Measurements from ENCODE around the gene MEP1A. TPM values are rescaled to one million over a fixed set of nuclear protein-coding genes. Genes with fewer than 3 reads are reported as not detected.
"Not testable (repeated sequence)": the region's sequence is repeated elsewhere in the genome, so short reads cannot be mapped to it uniquely, and the experiment has no call there.

Gene MEP1A
- total RNA-seq, 2 experiments from 2014 or later = not detected

DNA sequence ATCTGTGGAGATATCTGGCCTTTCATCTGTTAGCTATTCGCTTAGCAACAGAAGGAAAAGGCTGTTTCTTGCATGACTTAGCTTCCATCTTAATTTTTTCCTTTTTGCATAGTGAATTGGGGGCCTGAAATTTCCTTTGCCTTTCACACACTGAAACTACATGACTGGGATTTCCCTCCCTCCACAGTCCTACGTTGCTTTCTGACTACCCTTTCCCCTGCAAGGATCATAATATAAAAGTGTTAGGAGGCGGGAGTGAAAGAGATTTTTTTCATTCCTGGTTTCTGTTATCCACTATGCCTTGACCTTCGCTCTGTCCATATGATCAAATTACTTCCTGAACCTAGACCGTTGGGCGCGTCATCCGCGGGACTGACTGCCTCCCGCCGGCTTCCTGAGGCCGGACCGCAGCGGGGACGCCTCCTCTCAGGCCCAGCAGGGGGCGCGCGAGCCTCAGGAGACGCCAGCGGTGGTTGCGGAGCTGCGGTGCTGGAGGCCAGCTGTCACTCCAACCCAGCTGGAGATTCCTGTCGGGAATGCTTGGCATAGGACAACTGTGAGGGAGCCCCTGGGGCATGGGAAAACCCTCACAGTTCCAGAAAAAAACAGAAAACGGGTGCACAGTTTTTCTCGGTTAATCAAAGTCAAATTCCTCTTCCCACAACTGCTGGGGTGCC lies 55.6 kb downstream of the MEP1A start:
- Mint-ChIP-seq H3K27ac (no peak overlapping the region), H3K27me3 (peaks cover 34% of the 10 kb centered on the region), H3K9me3 (no peaks in the 10 kb centered on the region), H3K36me3 (ENCODE audit: low read depth) (no peaks in the 10 kb centered on the region), H3K4me1 (ENCODE audit: low read depth) (peaks cover 6% of the 10 kb centered on the region), H3K4me3 (no peak overlapping the region)
- H3K27ac ChIP-seq (ENCODE audit: low read depth in 1 of 2, low read length in 2 of 2) = no peak overlapping the region
- ChIA-PET POLR2A (no interaction called here), CTCF (interaction anchor here (0.8 to 1.5 kb wide), 2 partner anchors 457 to 463 kb away, joined by 3 read pairs; no protein-coding TSS in a partner anchor)
- H3K4me3 ChIP-seq (ENCODE audit: low read length) = no peak overlapping the region
- ATAC-seq (ENCODE audit: poor library complexity) (no peak), DNase-seq (peak; percentile 18 to 71 (median 36))
- H3K9me3 ChIP-seq (ENCODE audit: control insufficient read depth in 1 of 2, insufficient read depth in 1 of 2, low read length in 2 of 2) = no peaks in the 10 kb centered on the region
- no peaks in the 10 kb centered on the region for H3K36me3 ChIP-seq (ENCODE audit: insufficient read depth, low read length)
- TF ChIP-seq, protein P1, sequence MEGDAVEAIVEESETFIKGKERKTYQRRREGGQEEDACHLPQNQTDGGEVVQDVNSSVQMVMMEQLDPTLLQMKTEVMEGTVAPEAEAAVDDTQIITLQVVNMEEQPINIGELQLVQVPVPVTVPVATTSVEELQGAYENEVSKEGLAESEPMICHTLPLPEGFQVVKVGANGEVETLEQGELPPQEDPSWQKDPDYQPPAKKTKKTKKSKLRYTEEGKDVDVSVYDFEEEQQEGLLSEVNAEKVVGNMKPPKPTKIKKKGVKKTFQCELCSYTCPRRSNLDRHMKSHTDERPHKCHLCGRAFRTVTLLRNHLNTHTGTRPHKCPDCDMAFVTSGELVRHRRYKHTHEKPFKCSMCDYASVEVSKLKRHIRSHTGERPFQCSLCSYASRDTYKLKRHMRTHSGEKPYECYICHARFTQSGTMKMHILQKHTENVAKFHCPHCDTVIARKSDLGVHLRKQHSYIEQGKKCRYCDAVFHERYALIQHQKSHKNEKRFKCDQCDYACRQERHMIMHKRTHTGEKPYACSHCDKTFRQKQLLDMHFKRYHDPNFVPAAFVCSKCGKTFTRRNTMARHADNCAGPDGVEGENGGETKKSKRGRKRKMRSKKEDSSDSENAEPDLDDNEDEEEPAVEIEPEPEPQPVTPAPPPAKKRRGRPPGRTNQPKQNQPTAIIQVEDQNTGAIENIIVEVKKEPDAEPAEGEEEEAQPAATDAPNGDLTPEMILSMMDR (IDR thresholded peaks at IDR 0.05) = peak; percentile 73
- peaks cover 0 to 3% of the 10 kb centered on the region in 2 experiments for H3K27me3 ChIP-seq (ENCODE audit: control insufficient read depth in 1 of 2, insufficient read depth in 2 of 2, low read length in 2 of 2)
- H3K4me1 ChIP-seq (ENCODE audit: insufficient read depth, low read length) = peaks cover 3% of the 10 kb centered on the region
- intact Hi-C loops (cut with DNase I, micrococcal nuclease) = loop anchor here (2.0 kb wide), 1 partner anchor 462 kb away; no protein-coding TSS in a partner anchor

DNA sequence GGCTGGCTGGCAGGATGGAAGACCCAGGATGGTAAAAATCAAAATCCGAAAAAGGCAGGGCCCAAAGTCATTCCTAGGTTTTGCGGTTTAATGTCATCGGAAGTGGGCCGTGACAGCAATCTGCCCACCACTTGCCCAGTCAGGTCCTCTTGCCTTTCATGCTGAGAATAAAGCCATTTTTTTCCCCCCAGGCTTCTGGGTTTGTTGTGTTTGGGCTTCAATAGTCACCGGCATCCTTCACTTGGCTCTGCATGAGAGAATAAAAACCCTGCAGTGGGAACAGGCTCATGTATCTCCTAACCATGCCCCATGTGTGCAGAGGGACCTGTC lies 56.1 kb downstream of the MEP1A start:
- Mint-ChIP-seq H3K4me1 (ENCODE audit: low read depth) (peaks cover 6% of the 10 kb centered on the region), H3K36me3 (ENCODE audit: low read depth) (no peaks in the 10 kb centered on the region), H3K27ac (no peak overlapping the region), H3K27me3 (peaks cover 38% of the 10 kb centered on the region), H3K4me3 (no peak overlapping the region), H3K9me3 (no peaks in the 10 kb centered on the region)
- Histone ChIP-seq H3K4me3 (ENCODE audit: low read length) (no peak overlapping the region), H3K27ac (ENCODE audit: low read depth in 1 of 2, low read length in 2 of 2) (no peak overlapping the region), H3K4me1 (ENCODE audit: insufficient read depth, low read length) (peaks cover 3% of the 10 kb centered on the region), H3K9me3 (ENCODE audit: control insufficient read depth in 1 of 2, insufficient read depth in 1 of 2, low read length in 2 of 2) (no peaks in the 10 kb centered on the region), H3K27me3 (ENCODE audit: control insufficient read depth in 1 of 2, insufficient read depth in 2 of 2, low read length in 2 of 2) (peaks cover 0 to 3% of the 10 kb centered on the region in 2 experiments), H3K36me3 (ENCODE audit: insufficient read depth, low read length) (no peaks in the 10 kb centered on the region)
- CTCF ChIA-PET = interaction anchor here (0.8 to 1.5 kb wide), 2 partner anchors 456 to 462 kb away, joined by 3 read pairs; no protein-coding TSS in a partner anchor
- TF ChIP-seq, protein P1 (IDR thresholded peaks at IDR 0.05) = no peak
- intact Hi-C loops (cut with DNase I, micrococcal nuclease) = loop anchor here (2.0 kb wide), 1 partner anchor 461 kb away; no protein-coding TSS in a partner anchor
- no peak for DNase-seq
- POLR2A ChIA-PET = no interaction called here
- ATAC-seq (ENCODE audit: poor library complexity) = no peak

DNA sequence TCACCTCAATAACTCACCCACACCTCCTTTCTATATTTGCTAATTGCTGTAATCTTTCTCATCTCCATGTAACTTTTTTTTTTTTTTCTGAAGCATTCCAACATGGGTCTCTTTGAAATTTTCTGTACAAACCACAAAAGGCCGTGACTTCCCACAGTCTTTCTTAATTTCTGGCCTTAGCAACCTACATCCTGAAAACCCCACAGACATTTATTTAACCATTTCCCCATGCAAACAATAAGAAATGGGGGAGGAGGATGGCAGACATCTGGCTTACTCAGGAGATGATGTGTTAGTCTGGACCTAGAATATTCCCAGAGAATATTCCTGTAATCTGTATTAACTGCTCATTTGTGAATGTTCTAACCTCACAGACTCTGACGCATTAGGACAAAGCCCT lies 57.6 kb downstream of the MEP1A start:
- Histone ChIP-seq H3K27me3 (ENCODE audit: control insufficient read depth in 1 of 2, insufficient read depth in 2 of 2, low read length in 2 of 2) (peaks cover 0 to 3% of the 10 kb centered on the region in 2 experiments), H3K4me1 (ENCODE audit: insufficient read depth, low read length) (peaks cover 3% of the 10 kb centered on the region), H3K9me3 (ENCODE audit: control insufficient read depth in 1 of 2, insufficient read depth in 1 of 2, low read length in 2 of 2) (no peaks in the 10 kb centered on the region), H3K4me3 (ENCODE audit: low read length) (no peak overlapping the region), H3K36me3 (ENCODE audit: insufficient read depth, low read length) (no peaks in the 10 kb centered on the region), H3K27ac (ENCODE audit: low read depth in 1 of 2, low read length in 2 of 2) (no peak overlapping the region)
- H3K27me3 Mint-ChIP-seq = peaks cover 42% of the 10 kb centered on the region
- POLR2A ChIA-PET = no interaction called here
- no peaks in the 10 kb centered on the region for H3K36me3 Mint-ChIP-seq (ENCODE audit: low read depth)
- no peaks in the 10 kb centered on the region for H3K9me3 Mint-ChIP-seq
- no peak overlapping the region for H3K27ac Mint-ChIP-seq
- no peak for DNase-seq
- peaks cover 6% of the 10 kb centered on the region for H3K4me1 Mint-ChIP-seq (ENCODE audit: low read depth)
- no peak for ATAC-seq (ENCODE audit: poor library complexity)
- CTCF ChIA-PET = no interaction called here
- TF ChIP-seq, protein P1 (IDR thresholded peaks at IDR 0.05) = no peak
- no peak overlapping the region for H3K4me3 Mint-ChIP-seq
- intact Hi-C loops (cut with DNase I, micrococcal nuclease) = no loop called here

DNA sequence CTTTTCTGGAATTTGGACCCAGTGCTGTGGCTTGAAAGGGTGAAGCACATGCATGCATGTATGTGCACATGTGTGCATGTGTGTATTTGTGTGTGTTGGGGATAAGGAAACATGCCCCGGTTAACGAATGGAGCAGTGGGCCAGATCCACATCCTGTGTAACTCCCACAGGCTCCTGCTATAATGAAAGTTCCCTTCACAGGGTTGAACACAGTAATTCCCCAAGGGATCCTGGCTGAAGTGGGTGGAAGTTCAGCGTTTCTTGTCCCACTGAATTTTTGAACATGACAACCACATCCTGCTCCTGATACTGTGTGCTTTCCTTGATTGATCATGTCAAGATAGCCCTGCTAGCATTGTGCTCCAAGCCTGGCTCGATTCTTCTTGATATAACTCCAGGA lies 58.4 kb downstream of the MEP1A start:
- H3K4me1 Mint-ChIP-seq (ENCODE audit: low read depth); CTCF ChIA-PET; H3K9me3 ChIP-seq (ENCODE audit: control insufficient read depth in 1 of 2, insufficient read depth in 1 of 2, low read length in 2 of 2); H3K36me3 Mint-ChIP-seq (ENCODE audit: low read depth); ATAC-seq (ENCODE audit: poor library complexity); H3K27ac Mint-ChIP-seq; intact Hi-C loops (cut with DNase I, micrococcal nuclease); H3K4me3 ChIP-seq (ENCODE audit: low read length); H3K27me3 ChIP-seq (ENCODE audit: control insufficient read depth in 1 of 2, insufficient read depth in 2 of 2, low read length in 2 of 2); H3K36me3 ChIP-seq (ENCODE audit: insufficient read depth, low read length); H3K4me1 ChIP-seq (ENCODE audit: insufficient read depth, low read length); H3K4me3 Mint-ChIP-seq; DNase-seq; H3K27ac ChIP-seq (ENCODE audit: low read depth in 1 of 2, low read length in 2 of 2); H3K9me3 Mint-ChIP-seq; POLR2A ChIA-PET: not testable (repeated sequence)
- H3K27me3 Mint-ChIP-seq = peaks cover 41% of the 10 kb centered on the region
